Activated CD8-positive, alpha-beta memory T cell treated with anti-CD3 and anti-CD28 coated beads, Interleukin-2, amount 50 U/mL, for 1 hour (primary cell): ENCODE data around the gene SPRED1.
"Not testable (repeated sequence)": the region's sequence is repeated elsewhere in the genome, so short reads cannot be mapped to it uniquely, and the experiment has no call there.

Experiments used
- DNase-seq: peaks from one replicate; pipeline ENCODE4 v3.0.0-alpha.2; 2020; ENCODE audit errors: extremely low read depth

The SPRED1 gene

DNA sequence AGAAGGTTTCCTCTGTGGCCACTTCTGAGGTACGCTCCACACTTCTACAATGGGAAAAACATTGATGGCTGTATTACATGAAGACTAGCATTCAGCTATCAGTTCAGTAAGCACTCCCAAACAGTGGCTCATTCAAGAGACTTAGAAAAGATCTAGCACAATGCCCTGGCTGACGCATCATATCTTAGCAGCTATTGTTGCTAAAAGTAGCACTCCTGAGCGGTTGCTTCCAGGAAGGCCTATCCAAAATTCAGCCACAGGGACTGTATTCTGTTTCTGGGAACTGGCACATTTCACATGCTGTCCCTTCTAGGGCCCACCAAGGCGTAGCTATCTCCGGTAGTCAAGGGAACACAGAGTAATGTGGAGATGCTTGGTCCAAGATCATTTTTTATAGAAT is 21.2 kb upstream of the SPRED1 start:
- DNase-seq = no peak

DNA sequence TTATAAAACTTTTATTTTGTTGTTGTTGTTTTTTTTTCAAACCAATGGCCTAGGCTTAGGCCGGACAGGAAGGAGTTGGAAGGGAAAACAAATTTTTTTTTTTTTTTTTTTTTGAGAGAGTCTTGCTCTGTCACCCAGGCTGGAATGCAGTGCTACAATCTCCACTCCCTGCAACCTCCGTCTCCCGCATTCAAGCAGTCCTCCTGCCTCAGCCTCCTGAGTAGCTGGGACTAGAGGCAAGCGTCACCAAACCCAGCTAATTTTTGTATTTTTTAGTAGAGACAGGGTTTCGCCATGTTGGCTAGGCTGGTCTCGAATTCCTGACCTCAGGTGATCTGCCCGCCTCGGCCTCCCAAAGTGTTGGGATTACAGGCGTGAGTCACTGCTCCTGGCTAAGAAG is 15.6 kb upstream of the SPRED1 start:
- DNase-seq = not testable (repeated sequence)

DNA sequence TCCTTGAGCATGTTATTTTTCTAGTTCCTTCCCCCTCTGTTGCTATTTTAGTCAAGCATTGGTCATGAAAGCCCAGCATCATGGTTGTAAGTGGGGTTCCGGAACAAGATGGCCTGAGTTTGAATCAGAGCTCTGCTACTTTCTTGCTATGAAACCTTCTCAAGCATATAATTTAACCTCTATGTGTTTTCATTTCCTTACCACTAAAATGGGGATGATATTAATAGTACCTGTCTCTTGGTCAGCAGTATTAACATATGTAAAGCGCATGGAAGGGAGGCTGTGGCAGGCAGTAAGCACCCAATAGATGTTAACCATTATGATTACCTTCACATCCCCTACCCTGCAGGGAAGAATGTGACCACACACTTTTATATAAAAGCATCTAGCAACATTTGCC is 14.3 kb upstream of the SPRED1 start:
- no peak for DNase-seq

DNA sequence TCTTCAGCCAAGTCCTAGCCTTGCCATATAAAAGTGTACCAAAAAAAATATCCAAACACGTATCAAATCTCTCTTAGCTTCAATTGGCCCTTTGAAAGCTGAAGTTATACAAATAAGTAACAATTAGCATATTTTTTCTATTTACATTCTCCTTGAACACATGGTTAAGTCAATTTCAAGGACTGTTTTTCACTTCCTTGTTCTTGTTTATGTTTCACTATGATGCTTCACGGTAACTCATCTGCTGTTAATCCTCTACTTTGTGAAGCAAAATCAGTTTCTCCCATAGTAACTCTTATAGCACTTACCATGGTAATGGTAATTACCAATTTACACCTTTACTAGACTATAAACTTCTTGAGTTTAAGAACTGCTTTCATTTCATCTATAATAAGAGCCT is 10.6 kb upstream of the SPRED1 start:
- DNase-seq = no peak

DNA sequence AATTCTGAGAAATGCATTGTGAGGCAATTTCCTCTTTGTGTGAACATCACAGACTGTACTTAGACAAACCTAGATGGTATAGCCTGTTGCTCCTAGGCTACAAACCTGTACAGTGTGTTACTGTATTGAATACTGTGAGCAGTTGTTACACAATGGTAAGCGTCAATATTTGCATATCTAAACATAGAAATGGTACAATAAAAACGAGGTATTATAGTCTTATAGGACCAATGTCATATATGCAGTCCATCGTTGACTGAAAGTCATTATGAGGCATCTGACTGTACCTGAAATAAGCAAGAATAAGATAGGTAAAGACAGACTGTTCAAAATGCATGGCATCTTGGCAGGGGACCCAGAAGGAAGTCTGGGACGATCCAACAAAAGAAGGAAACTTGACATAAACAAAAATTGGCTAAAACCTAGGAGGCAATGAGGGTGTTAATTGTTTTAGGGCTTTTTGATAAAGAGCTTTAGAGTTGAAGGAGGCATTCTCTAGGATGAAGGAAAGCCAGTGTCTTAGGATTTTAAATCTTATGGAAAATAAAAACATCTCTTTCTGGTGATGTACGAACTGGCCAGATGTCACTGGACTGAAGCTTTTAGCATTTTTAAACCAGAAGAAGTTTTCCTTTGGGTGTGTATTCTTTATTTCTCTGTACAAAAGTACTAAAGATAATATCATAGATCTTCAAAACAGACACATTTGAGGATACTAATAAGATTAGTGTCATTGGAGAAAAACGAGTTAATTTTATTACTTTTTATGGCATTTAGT is 9.2 kb upstream of the SPRED1 start:
- no peak for DNase-seq

DNA sequence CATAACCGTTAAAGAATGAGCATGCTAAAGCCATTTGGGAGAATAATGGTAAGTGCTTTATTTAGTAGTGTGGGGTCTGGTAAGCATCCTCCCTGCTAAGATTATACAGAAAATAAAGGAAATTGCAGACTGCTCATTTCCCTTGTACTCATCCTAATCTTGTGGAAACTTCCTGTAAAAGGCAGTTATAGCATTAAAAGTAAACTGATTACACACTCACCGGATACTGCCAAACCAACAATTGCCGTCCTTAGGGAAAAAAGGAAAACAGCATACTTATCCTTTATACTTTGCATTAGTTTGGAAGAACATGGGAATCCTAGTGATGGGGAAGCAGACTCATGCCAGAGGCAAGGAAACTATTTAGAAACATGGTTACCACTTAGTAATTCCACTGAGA is 5.3 kb upstream of the SPRED1 start:
- no peak for DNase-seq

DNA sequence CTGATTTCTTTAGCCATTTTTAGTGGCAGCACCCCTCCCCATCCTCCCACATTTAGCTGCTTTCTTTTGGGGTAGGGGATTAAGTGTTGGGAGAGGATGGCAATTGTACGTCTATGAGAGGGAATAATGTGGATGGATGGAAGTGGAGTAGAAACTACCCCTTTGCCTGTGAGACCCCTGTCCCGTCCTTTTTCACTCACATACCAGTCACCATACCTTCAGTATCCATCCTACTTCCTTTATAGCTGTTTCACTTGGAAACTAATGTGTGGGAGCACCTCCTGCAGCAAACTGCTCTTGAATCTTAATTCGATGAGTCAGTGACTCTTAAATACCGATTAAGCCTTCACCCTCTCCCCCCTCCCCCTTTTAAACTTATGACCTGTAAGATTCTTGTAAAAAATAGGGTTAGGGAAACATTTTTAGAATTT is 730 bp downstream of the SPRED1 start:
- DNase-seq = no peak

DNA sequence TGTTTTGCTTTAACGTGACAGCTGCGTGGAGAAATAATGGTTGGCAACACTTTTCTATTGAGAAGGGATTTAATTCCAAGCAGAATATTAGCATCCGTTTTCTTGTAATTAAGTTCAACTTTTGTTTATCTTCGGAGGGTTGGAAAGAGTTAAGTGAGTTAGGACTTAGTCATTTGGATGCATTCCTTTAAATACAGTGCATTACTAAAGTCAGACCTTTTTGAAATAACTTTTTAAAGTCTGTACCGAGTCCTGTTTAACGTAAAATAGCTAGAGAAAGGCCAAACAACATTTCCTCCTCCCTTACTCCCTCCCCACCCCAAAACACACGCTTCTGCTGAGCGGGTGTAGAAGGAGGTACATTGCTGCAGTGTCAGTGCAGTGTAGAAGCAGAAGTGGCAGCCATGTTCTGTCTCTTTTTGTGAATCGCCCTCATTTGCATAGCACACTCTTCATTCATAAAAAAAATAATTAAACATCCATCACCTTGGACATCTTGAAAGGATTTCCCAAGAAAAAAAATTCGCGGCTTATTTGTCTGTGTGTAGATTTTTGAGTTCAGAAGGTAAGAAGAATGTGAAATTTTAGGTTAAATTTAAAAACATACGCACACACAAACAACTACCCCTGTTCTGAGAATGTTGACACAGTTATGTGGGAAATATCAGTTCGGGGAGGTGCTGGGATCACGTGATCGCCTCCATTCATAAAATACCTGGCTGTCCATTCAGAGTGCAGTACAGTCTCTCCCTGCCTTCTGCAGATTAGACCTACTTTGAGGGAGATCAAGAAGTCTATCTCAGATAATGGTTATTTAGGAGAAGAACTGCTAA is 1.6 kb downstream of the SPRED1 start:
- no peak for DNase-seq

DNA sequence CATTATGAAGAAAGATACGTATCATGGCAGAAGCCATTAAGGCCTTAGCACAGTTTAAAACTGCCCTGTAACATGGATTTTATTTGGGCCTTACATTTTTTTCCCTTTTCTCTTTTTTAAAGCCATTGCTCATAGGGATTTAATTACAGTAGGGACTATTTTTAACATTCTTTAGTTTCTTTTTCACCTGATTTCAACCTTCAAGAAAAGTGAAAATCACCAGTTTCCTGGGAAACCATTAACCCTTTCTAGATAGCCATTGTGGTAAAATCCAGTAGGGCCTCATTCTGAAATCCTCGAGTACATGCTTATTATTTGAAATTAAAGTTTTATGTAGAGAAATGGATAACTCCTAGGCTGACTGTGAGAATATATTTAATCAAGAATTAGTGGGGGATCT is 3.1 kb downstream of the SPRED1 start:
- DNase-seq = no peak

DNA sequence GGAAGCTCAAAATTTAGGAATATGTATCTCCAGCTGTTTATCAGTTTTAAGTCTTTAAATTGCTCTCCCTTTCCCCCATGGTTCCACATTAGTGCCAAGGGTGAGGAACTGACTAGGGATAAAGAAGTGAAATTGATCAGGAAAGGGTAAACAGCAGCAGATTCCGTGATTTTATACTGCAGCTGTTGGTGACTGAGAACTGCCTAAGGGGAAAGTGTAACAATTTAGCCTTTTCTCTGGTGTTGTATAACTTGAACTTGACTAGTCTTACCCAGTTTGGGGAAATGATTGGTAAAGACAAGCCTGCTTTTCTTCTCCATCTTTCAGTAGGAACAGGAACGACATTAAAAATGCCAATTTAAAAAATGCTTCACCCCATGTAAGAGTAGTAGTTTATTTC is 5.0 kb downstream of the SPRED1 start:
- no peak for DNase-seq

DNA sequence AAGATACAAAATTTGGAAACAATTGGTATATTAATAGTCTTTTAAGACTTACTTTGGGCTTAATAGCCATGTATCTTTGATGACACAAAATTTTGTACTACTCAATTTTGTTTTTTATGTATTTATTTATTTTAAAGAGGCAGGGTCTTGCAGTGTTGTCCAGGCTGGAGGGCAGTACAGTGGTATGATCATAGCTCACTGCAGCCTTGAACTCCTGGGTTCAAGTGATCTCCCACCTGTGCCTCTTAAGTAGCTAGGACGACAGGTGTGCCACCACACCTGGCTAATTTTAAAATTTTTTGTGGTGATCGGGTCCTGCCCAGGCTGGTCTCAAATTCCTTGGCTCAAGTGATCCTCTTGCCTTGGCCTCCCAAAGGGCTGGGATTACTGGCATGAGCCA is 6.5 kb downstream of the SPRED1 start:
- no peak for DNase-seq

DNA sequence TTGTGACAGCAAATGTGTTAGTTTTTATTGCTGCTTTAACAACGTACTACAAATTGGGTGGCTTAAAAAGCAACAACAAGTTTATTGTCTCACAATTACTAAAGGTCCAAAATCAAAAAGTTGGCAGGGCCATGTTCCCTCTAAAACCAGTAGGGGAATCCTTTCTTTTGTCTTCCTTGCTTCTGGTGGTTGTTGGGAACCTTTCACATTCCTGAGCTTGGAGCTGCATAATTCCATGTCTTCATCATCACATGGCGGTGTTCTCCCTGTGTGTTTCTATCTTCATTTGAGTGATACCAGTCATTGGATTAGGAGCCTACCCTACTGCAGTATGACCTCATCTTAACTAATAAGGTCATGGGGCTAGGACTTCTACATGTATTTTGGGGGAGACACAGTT is 7.4 kb downstream of the SPRED1 start:
- DNase-seq = no peak

DNA sequence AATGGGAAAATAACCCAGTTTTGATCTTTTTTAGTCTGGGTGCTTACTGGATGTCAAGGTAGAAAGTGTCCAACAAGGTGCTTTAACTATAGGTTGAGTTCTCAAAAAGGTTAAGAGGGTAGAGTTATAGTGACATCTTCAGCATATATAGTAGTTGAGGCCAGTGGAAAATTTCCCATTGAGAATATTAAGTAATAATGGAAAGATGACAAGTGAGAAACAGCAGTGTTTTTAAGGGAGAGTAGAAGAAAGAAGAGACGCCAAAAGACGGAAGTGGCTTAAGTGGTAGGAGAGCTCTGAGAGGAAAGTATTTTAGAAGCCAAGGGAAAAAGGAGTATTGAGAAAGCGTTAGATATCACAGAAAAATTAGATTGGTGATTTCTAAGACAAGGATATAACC is 10.6 kb downstream of the SPRED1 start:
- no peak for DNase-seq

DNA sequence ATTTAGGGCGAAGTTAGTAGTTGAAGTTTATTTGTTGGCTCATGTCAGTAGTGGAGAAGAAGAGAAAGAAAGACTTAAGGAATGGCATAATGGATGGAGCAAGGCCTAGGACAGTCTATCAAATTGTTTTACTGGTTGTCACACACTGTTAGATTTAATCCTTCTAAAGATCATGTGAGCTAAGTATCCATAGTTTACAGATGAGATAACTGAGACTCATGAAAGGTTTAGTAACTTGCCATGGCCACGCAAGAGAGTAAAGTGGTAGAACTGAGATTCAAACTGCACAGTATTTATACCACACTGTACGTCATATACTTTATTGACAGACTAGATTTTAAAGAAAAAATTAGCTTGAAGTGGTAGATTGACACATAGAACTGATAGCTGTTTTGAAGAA is 11.4 kb downstream of the SPRED1 start:
- no peak for DNase-seq

DNA sequence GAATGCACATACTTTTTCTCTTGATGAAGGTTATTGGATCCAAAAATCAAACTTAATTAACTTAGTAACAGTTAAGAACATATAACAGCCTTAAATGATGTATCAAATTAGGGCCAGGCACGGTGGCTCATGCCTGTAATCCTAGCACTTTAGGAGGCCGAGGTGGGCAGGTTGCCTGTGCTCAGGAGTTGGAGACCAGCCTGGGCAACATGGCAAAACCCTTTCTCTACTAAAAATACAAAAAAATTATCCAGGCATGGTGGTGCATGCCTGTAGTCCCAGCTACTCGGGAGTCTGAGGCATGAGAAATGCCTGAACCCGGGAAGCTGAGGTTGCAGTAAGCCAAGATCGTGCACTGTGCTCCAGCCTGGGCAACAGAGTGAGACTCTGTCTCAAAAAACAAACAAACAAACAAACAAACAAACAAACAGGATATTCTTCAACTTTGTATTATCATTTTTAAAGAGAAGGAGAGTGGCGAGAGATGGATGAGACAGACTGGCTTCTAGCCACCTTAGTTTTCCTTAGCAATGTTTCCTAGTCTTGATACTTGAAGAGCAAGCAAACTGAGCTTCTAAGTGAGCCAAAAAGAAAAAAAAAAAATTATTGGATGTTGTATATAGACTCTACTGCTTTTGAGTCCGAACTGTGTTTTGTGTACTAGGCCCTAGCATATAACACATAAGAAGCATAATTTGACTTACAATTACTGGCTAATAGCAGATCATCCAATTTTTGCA is 13.8 kb downstream of the SPRED1 start:
- DNase-seq = no peak

DNA sequence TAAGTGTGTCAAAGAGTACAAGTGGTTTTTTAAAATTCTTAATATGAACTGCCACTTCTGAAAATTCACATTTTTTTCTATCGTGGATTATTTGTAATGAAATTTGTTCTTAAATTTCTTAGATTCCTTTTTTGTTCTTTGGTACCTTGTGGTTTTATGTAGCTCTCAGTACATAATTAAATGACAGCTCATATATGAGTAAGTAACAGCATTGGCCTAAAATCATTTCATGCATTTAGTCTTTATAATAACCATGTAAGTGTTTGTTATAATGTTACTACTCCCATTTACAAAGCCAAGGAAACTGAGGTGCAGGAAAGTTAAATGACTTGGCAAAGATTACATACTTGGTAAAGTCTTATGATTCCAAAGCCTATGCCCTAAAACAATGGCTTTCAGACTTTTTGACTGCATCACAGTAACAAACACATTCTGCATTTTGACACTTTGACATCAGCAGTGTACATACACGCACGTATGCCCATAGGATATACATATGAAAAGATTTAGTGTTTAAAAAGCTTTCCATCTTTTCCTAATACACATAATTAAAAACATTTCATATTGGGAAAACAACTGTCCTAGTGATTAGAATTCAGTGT is 14.9 kb downstream of the SPRED1 start:
- DNase-seq = no peak

DNA sequence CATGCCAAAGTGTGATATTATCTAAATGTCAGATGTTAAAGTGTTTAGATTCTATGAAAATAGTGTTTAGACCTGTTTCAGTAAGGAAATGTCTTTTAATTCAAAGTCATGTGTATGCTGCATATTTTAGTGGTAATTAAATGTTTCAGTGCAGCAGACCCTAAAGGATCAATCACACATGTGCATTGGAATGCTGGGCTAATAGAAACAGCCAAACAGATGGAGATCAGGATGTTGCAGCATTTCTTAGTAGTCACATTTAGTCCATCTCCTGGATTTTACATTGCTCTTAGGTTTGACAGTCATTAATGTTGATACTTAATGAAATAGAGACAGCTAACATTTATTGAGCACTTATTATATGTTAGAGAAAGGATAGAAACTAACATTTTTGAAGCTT is 18.5 kb downstream of the SPRED1 start:
- no peak for DNase-seq

DNA sequence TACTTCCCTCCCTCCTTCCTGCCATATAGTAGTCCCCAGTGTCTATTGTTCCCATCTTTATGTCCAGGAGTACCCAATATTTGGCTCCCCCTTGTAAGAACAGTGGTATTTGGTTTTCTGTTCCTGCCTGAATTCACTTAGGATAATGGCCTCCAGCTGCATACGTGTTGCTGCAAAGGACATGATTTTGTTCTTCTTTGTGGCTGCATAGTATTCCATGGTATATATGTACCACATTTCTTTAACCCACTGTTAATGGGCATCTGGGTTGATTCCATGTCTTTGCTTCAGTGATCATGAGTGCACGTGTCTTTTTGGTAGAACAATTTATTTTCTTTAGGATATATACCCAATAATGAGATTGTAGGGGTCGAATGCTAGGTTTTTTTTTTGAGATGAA is 19.3 kb downstream of the SPRED1 start:
- DNase-seq = no peak

DNA sequence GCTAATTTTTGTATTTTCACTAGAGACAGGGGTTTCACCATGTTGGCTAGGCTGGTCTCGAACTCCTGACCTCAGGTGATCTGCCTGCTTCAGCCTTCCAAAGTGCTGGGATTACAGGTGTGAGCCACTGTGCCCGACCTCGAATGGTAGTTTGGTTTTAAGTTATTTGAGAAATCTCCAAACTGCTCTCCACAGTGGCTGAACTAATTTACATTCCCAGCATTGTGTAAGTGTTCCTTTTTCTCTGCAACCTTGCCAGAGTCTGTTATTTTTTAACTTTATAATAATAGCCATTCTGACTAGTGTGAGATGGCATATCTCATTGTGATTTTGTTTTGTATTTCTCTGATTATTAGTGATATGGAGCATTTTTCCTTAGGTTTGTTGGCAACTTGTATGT is 19.8 kb downstream of the SPRED1 start:
- DNase-seq = not testable (repeated sequence)

DNA sequence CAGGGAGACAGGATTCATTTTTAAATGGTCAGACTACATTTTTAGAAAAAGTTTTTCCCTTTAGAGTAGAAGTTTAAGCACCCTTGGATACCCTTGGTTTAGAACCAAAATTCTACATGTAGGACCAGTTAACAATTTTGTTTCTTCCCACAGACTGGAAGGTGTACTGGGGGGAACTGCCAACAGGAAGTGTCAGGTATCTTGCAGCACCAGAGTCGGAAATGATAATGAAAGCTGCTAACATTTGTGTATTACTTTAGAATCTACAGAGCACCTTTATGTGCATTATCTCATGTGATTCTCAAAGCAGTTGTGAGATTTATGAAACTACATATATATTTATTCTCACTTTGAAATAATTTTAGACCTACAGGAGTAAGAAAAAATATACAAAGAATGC is 21.5 kb downstream of the SPRED1 start:
- DNase-seq = no peak

DNA sequence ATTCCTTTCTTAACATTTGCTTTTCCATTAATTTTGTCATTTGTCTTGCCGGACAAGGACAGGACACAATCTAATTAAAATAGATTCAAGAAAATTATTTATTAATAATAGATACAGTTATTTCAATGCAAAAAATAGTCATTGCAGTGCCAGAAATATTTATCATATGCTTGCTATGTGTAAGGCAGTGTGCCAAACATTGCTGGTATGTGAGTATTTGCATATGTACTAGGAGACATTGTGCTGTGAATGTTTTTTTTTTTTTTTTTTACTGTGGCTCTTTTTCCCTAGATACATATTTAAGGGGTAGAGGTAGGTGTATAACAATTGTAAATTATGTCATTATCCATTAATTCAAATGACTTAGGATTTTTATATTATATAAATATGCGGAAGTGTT is 23.3 kb downstream of the SPRED1 start:
- DNase-seq = no peak

DNA sequence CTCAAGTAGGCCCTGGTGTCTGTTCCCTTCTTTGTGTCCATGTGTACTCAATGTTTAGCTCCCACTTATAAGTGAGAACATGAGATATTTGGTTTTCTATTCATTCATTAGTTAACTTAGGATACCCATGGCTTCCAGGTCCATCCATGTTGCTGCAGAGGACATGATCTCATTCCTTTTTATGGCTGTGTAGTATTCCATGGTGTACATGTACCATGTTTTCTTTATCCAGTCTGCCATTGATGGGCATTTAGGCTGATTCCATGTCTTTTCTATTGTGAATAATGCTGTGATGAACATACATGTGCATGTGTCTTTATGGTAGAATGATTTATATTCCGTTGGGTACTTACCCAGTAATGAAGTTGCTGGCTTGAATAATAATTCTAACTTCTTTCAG is 24.6 kb downstream of the SPRED1 start:
- DNase-seq = not testable (repeated sequence)
